H1 (cell line): Measurements from ENCODE around the gene GPRC6A. TPM values are rescaled to one million over a fixed set of nuclear protein-coding genes. Genes with fewer than 3 reads are reported as not detected.

Source experiments
- CTCF ChIA-PET: fragments of 300-600 bp; sonication (Branson Sonifier 250); formaldehyde crosslinking; loops from one replicate; lab custom pipeline; 2021; ENCODE audit not compliant: partially characterized antibody; lab: Charles Lee
- POLR2A ChIA-PET: fragments of 300-600 bp; sonication (Branson Sonifier 250); formaldehyde crosslinking; loops from one replicate; lab custom pipeline; 2021; ENCODE audit warnings: inconsistent platforms; ENCODE audit not compliant: partially characterized antibody; lab: Charles Lee
- DNase-seq, 2 experiments: peaks; one replicate each; pipeline versions ENCODE4 v3.0.0 to v3.0.0-alpha.2; 2010 to 2022; ENCODE audit warnings: low spot score in 2 of 2, low read depth in 1 of 2, mixed read lengths in 1 of 2
- FAIRE-seq: peaks from 2 replicates; lab custom pipeline; 2011; peaks lifted over from hg19 to GRCh38; lab: Jason Lieb, UNC
- H2AFZ ChIP-seq: 2 replicates; pipeline ENCODE4 v1.8.1; 2012; ENCODE audit warnings: low read length, inconsistent platforms
- H2AK5ac ChIP-seq: 2 replicates; pipeline ENCODE4 v1.6.1; 2013; ENCODE audit warnings: low read depth, low read length
- H2BK120ac ChIP-seq: replicated peaks from 2 replicates; pipeline ENCODE3; 2013; ENCODE audit warnings: low read depth, low read length, inconsistent platforms
- H2BK12ac ChIP-seq: 2 replicates; pipeline ENCODE4 v1.6.1; 2013; ENCODE audit warnings: low read depth, low read length
- H2BK15ac ChIP-seq: 2 replicates; pipeline ENCODE4 v1.6.1; 2013; ENCODE audit warnings: low read length
- H2BK20ac ChIP-seq: 2 replicates; pipeline ENCODE4 v1.6.1; 2013; ENCODE audit warnings: low read length
- H2BK5ac ChIP-seq: 2 replicates; pipeline ENCODE4 v1.6.1; 2013; ENCODE audit warnings: low read depth, low read length
- H3K14ac ChIP-seq: 2 replicates; pipeline ENCODE4 v1.6.1; 2013; ENCODE audit warnings: inconsistent platforms; ENCODE audit not compliant: insufficient read length
- H3K18ac ChIP-seq: 2 replicates; pipeline ENCODE4 v1.6.1; 2013; ENCODE audit warnings: low read length; ENCODE audit errors: extremely low read depth
- H3K23ac ChIP-seq: 2 replicates; pipeline ENCODE4 v1.6.1; 2013; ENCODE audit warnings: inconsistent platforms; ENCODE audit not compliant: insufficient read length
- H3K23me2 ChIP-seq: 2 replicates; pipeline ENCODE4 v1.6.1; 2013; ENCODE audit warnings: low read depth, low read length
- H3K27ac ChIP-seq: 2 replicates; pipeline ENCODE4 v1.6.1; 2011; ENCODE audit warnings: low read depth, low read length, inconsistent platforms
- H3K27me3 ChIP-seq, 4 experiments: replicated peaks in 1 of 4; 1 replicate in 1 of 4; 2 replicates in 3 of 4; pipeline versions ENCODE4 v1.6.1 to v1.8.1; 2011 to 2013; ENCODE audit warnings: low read length in 3 of 4, mild to moderate bottlenecking in 3 of 4, inconsistent platforms in 2 of 4, mixed read lengths in 2 of 4, moderate library complexity in 1 of 4; ENCODE audit not compliant: control insufficient read depth in 3 of 4, insufficient read depth in 3 of 4; ENCODE audit errors: extremely low read depth in 1 of 4
- H3K36me3 ChIP-seq, 4 experiments: 2 replicates each; pipeline versions ENCODE4 v1.6.1 to v1.8.1; 2011 to 2013; ENCODE audit warnings: mild to moderate bottlenecking in 4 of 4, low read length in 3 of 4, moderate library complexity in 2 of 4, control low read depth in 1 of 4, inconsistent platforms in 1 of 4; ENCODE audit not compliant: insufficient read depth in 4 of 4, control insufficient read depth in 2 of 4
- H3K4ac ChIP-seq: replicated peaks from 2 replicates; pipeline ENCODE3; 2013; ENCODE audit warnings: low read length, low read depth, mixed read lengths, inconsistent platforms; ENCODE audit not compliant: insufficient read length
- H3K4me1 ChIP-seq, 4 experiments: replicated peaks in 1 of 4; 1 replicate in 1 of 4; 2 replicates in 3 of 4; pipeline versions ENCODE4 v1.6.1 to v1.8.1; 2011 to 2013; ENCODE audit warnings: low read length in 3 of 4, inconsistent platforms in 2 of 4, mixed read lengths in 1 of 4; ENCODE audit not compliant: insufficient read depth in 4 of 4, control insufficient read depth in 3 of 4
- H3K4me2 ChIP-seq, 2 experiments: 2 replicates each; pipeline versions ENCODE4 v1.6.1 to v1.8.1; 2011 to 2013; ENCODE audit warnings: low read depth in 2 of 2, low read length in 2 of 2, control low read depth in 1 of 2, inconsistent platforms in 1 of 2, mild to moderate bottlenecking in 1 of 2; ENCODE audit not compliant: insufficient read depth in 1 of 2
- H3K4me3 ChIP-seq, 4 experiments: fragments of 200-600, 300-600 bp in 1 of 4; sonication (generic), shearing (Covaris generic), sonication (Bioruptor Twin) in 1 of 4; 2 replicates each; pipeline versions ENCODE4 v1.5.1 to v1.8.1; 2011 to 2016; ENCODE audit warnings: low read length in 4 of 4, low read depth in 3 of 4, control low read depth in 2 of 4, inconsistent platforms in 2 of 4, mild to moderate bottlenecking in 2 of 4, mixed read lengths in 1 of 4, moderate library complexity in 1 of 4; ENCODE audit not compliant: insufficient read depth in 2 of 4; ENCODE audit errors: extremely low read depth in 1 of 4
- H3K56ac ChIP-seq: replicated peaks from 2 replicates; pipeline ENCODE3; 2013; ENCODE audit warnings: low read depth, mild to moderate bottlenecking, mixed read lengths, low read length, inconsistent platforms; ENCODE audit not compliant: insufficient read length
- H3K79me1 ChIP-seq: 2 replicates; pipeline ENCODE4 v1.6.1; 2013; ENCODE audit warnings: low read depth, low read length, control low read depth
- H3K79me2 ChIP-seq, 2 experiments: 2 replicates each; pipeline versions ENCODE4 v1.6.1 to v1.8.1; 2012 to 2013; ENCODE audit warnings: low read length in 2 of 2, mild to moderate bottlenecking in 2 of 2, inconsistent platforms in 1 of 2; ENCODE audit not compliant: insufficient read depth in 2 of 2, control insufficient read depth in 1 of 2
- H3K9ac ChIP-seq, 4 experiments: replicated peaks in 1 of 4; 1 replicate in 1 of 4; 2 replicates in 3 of 4; pipeline versions ENCODE4 v1.6.1 to v1.8.1; 2011 to 2013; ENCODE audit warnings: low read depth in 3 of 4, low read length in 3 of 4, control low read depth in 2 of 4, mild to moderate bottlenecking in 2 of 4, moderate library complexity in 2 of 4, inconsistent platforms in 1 of 4; ENCODE audit errors: extremely low read depth in 1 of 4
- H3K9me3 ChIP-seq, 2 experiments: 2 replicates each; pipeline versions ENCODE4 v1.6.1 to v1.8.1; 2012 to 2013; ENCODE audit warnings: mild to moderate bottlenecking in 2 of 2, moderate library complexity in 2 of 2, control low read depth in 1 of 2, inconsistent platforms in 1 of 2, low read depth in 1 of 2, low read length in 1 of 2, mixed read lengths in 1 of 2; ENCODE audit not compliant: insufficient read depth in 2 of 2
- H4K20me1 ChIP-seq, 2 experiments: replicated peaks in 1 of 2; 2 replicates each; pipeline versions ENCODE3 to v1.8.1; 2011 to 2013; ENCODE audit warnings: inconsistent platforms in 2 of 2, low read length in 2 of 2, mild to moderate bottlenecking in 1 of 2; ENCODE audit not compliant: insufficient read depth in 2 of 2, control insufficient read depth in 1 of 2
- H4K5ac ChIP-seq: 2 replicates; pipeline ENCODE4 v1.6.1; 2013; ENCODE audit warnings: low read length, low read depth, mixed read lengths, inconsistent platforms; ENCODE audit not compliant: insufficient read length
- H4K8ac ChIP-seq: 2 replicates; pipeline ENCODE4 v1.8.0; 2013; ENCODE audit warnings: mild to moderate bottlenecking, moderate library complexity, low read length, inconsistent platforms; ENCODE audit not compliant: insufficient read depth; ENCODE audit errors: extremely low read depth
- H4K91ac ChIP-seq: replicated peaks from 2 replicates; pipeline ENCODE3; 2013; ENCODE audit warnings: low read length, mixed read lengths, inconsistent platforms; ENCODE audit not compliant: insufficient read length
- TAF7 ChIP-seq: optimal IDR thresholded peaks from 2 replicates; pipeline ENCODE3; 2011; ENCODE audit warnings: low read depth, mild to moderate bottlenecking, inconsistent platforms, low read length, moderate library complexity, borderline replicate concordance
- polyA plus RNA-seq, 7 experiments: library from polyadenylated mRNA; depleted of rRNA in 3 of 7; stranded (reverse) in 5 of 7; unstranded in 2 of 7; fragments of >200 nt in 5 of 7; fragments of 200-250 nt in 2 of 7; gene quantifications; 1 replicate in 5 of 7; 2 replicates in 1 of 7; 4 replicates in 1 of 7; pipeline versions ENCODE4 v1.2.1 to v1.2.3, GENCODE V29; 2011 to 2013; ENCODE audit warnings: missing spikeins in 2 of 7, mixed read lengths in 2 of 7
- total RNA-seq: library from RNA; stranded (reverse); fragmentation: NEBNext Ultra II Directional; extraction: Animal tissue kit (Norgen Biotek cat#: 25700); gene quantifications from 2 replicates; pipeline ENCODE4 v1.2.1, GENCODE V29; 2021

The GPRC6A gene
- total and polyA plus RNA-seq, 2 of the 8 experiments (the other 6 are each of a cell fraction or from before 2014, with no cell fraction given): 0.09 to 0.22 TPM

- Histone ChIP-seq H2BK15ac (no peak overlapping the region), H3K27me3 (no peaks in the 10 kb centered on the region), H3K4me3 (no peak overlapping the region), H2BK20ac (no peak overlapping the region), H4K20me1 (no peaks in the 10 kb centered on the region), H3K27ac (no peak overlapping the region), H2AFZ (no peak overlapping the region), H3K4me2 (no peak overlapping the region), H4K91ac (no peak overlapping the region), H2AK5ac (no peak overlapping the region), H4K5ac (no peak overlapping the region), H3K9me3 (no peaks in the 10 kb centered on the region), H3K14ac (no peak overlapping the region), H3K4me1 (0 out of 7 replicates have a peak, but pooled peaks cover 0 to 3% (median 1%) of the 10 kb centered on the region in 4 experiments), H2BK12ac (no peak overlapping the region), H3K9ac (no peak overlapping the region), H3K79me1 (no peaks in the 10 kb centered on the region), H4K8ac (no peak overlapping the region), H3K23ac (no peak overlapping the region), H2BK5ac (no peak overlapping the region), H3K18ac (no peak overlapping the region), H2BK120ac (no peak overlapping the region), H3K36me3 (no peaks in the 10 kb centered on the region), H3K56ac (no peak overlapping the region), H3K4ac (no peak overlapping the region), H3K79me2 (no peaks in the 10 kb centered on the region), H3K23me2 (no peaks in the 10 kb centered on the region; the same call in 1 of the 2 replicates)
- DNase-seq (no peak), FAIRE-seq (no peak)
- TF ChIP-seq TAF7: no peak
- ChIA-PET CTCF (no interaction called here), POLR2A (no interaction called here)
Observed at GRCh38 chr6:116801971-116802370, 26.9 kb downstream of the GPRC6A start.
